ENCODE data around the gene TNN.

DNA sequence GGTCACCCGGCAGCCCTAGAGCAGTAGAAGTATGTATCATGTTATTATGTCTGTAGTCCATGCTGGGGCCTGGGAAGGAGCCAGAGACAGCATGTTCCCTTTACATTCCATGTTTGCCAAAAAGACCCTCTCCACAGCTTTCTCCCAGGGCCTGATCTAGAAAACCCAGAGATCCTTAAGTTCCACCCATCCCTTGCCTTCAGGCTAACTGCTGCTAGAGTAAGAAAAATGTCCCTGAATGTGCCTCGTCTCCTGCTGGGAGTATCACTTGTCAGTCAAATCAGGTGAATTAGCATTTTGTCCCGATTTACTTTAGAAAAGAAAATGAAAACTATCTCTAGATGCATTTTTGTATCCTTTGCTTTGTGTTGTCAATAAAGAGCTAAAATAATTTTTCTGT lies 31.2 kb upstream of the TNN start:
- no peak for TF ChIP-seq EZH2phosphoT487 (IDR thresholded peaks at IDR 0.05; ENCODE audit: insufficient read depth, low read depth)
- no peak for TF ChIP-seq EZH2 (IDR thresholded peaks at IDR 0.05; ENCODE audit: insufficient read depth, poor library complexity, severe bottlenecking)
